Sigmoid colon (tissue), 7 donors: ENCODE measurements around the gene GTSF1L. TPM values are rescaled to one million over a fixed set of nuclear protein-coding genes. Genes with fewer than 3 reads are reported as not detected.

ENCODE experiments used
- DNase-seq: peaks from one replicate; pipeline ENCODE4 v3.0.0-alpha.2; 2019
- H3K27ac ChIP-seq, 4 donors: fragments of 200-600 bp; sonication (generic); one replicate each; pipeline ENCODE4 v1.5.1; 2016 to 2019; ENCODE audit warnings: mild to moderate bottlenecking in 1 of 4
- H3K27me3 ChIP-seq, 3 donors: fragments of 200-600 bp; sonication (generic); one replicate each; pipeline ENCODE4 v1.5.1; 2019; ENCODE audit warnings: mild to moderate bottlenecking in 1 of 3
- H3K36me3 ChIP-seq, 4 donors: fragments of 200-600 bp; sonication (generic); one replicate each; pipeline ENCODE4 v1.5.1; 2016 to 2019
- H3K4me1 ChIP-seq, 4 donors: fragments of 200-600 bp; sonication (generic); one replicate each; pipeline ENCODE4 v1.5.1; 2017 to 2019
- H3K4me3 ChIP-seq, 4 donors: fragments of 200-600 bp; sonication (generic); one replicate each; pipeline ENCODE4 v1.5.1; 2017 to 2019; ENCODE audit warnings: mild to moderate bottlenecking in 2 of 4, moderate library complexity in 1 of 4
- H3K9me3 ChIP-seq, 4 donors: fragments of 200-600 bp in 3 of 4; sonication (generic) in 3 of 4; one replicate each; pipeline versions ENCODE4 v1.5.1 to v1.6.1; 2013 to 2019
- CTCF ChIP-seq, 4 experiments: fragments of 450-650 bp in 3 of 4; fragments of 200-600 bp in 1 of 4; IDR thresholded peaks; one replicate each; pipeline ENCODE4 v1.5.1; 2016 to 2019; ENCODE audit warnings: antibody characterized with exemption in 4 of 4, mild to moderate bottlenecking in 3 of 4, moderate library complexity in 2 of 4
- EP300 ChIP-seq, 4 donors: sonication (generic); formaldehyde crosslinking; IDR thresholded peaks; one replicate each; pipeline ENCODE4 v1.6.1; 2017; ENCODE audit warnings: antibody characterized with exemption in 4 of 4
- POLR2A ChIP-seq, 2 donors: fragments of 450-650 bp; IDR thresholded peaks; one replicate each; pipeline ENCODE4 v1.6.1; 2016; ENCODE audit warnings: antibody characterized with exemption in 2 of 2, mild to moderate bottlenecking in 2 of 2, moderate library complexity in 2 of 2
- POLR2AphosphoS5 ChIP-seq, 4 donors: sonication (generic); formaldehyde crosslinking; IDR thresholded peaks; one replicate each; pipeline ENCODE4 v1.6.1; 2017; ENCODE audit warnings: antibody characterized with exemption in 4 of 4
- WGBS, 2 donors: extraction: QIAGEN DNeasy Blood & Tissue Kit; methylation state at CpG; one replicate each; pipeline ENCODE4 v1.1.7; 2013; 5-methylcytosine and 5-hydroxymethylcytosine counted together
- intact Hi-C: fragments of 100-400 bp; cut with DNase I; formaldehyde crosslinking; loops from one replicate; pipeline ENCODE4 v1.15.1; 2023
- polyA plus RNA-seq, 3 donors: library from polyadenylated mRNA; stranded (reverse); fragments of 200-250 nt; gene quantifications; one replicate each; pipeline ENCODE4 v1.2.3, GENCODE V29; 2013
- total RNA-seq, 4 donors: library from RNA; depleted of rRNA; stranded (reverse); fragments of >200 nt; gene quantifications; one replicate each; pipeline ENCODE4 v1.1.0, GENCODE V29; 2016
- donor health status: healthy with polysubstance abuse.
- donor health status: Bipolar disorder and iron deficiency.
- donor health status: healthy.

The GTSF1L gene
- total and polyA plus RNA-seq, 7 donors, result 0.17 TPM; not detected in 6

GRCh38 chr20:43691928-43692524 lies 34.8 kb downstream of the GTSF1L start:
- no peak for TF ChIP-seq POLR2AphosphoS5 (IDR thresholded peaks at IDR 0.05)
- peak in 1 of 4 experiments; percentile 25 for TF ChIP-seq CTCF (IDR thresholded peaks at IDR 0.05)
- Histone ChIP-seq H3K4me3 (no peak overlapping the region), H3K4me1 (no peaks in the 10 kb centered on the region), H3K9me3 (no peaks in the 10 kb centered on the region), H3K27ac (no peak overlapping the region), H3K36me3 (no peaks in the 10 kb centered on the region), H3K27me3 (no peaks in the 10 kb centered on the region)
- DNase-seq, result no peak
- WGBS, 2 donors, result 76 to 87% methylated on average over 5 of the region's 5 CpGs
- intact Hi-C loops, result no loop called here

- H3K36me3 ChIP-seq, result no peaks in the 10 kb centered on the region
- no peak for TF ChIP-seq EP300 (IDR thresholded peaks at IDR 0.05)
- TF ChIP-seq CTCF (IDR thresholded peaks at IDR 0.05), result no peak
- TF ChIP-seq POLR2A (IDR thresholded peaks at IDR 0.05), result no peak
Measured at GRCh38 chr20:43690943-43691598, 35.7 kb downstream of the GTSF1L start.

GRCh38 chr20:43689165-43689564 lies 37.6 kb downstream of the GTSF1L start:
- Histone ChIP-seq H3K4me1 (no peaks in the 10 kb centered on the region), H3K27ac (no peak overlapping the region), H3K9me3 (no peaks in the 10 kb centered on the region), H3K27me3 (no peaks in the 10 kb centered on the region), H3K36me3 (no peaks in the 10 kb centered on the region), H3K4me3 (no peak overlapping the region)
- WGBS, 2 donors, result 89 to 91% methylated on average over 4 of the region's 4 CpGs
- DNase-seq, result no peak
- intact Hi-C loops, result no loop called here
- no peak for TF ChIP-seq CTCF (IDR thresholded peaks at IDR 0.05)
- TF ChIP-seq EP300 (IDR thresholded peaks at IDR 0.05), result no peak
- TF ChIP-seq POLR2A (IDR thresholded peaks at IDR 0.05), result no peak
- no peak for TF ChIP-seq POLR2AphosphoS5 (IDR thresholded peaks at IDR 0.05)

More at GRCh38 chr20:43690943-43691598, 35.7 kb downstream of the GTSF1L start:
- H3K4me1 ChIP-seq, result no peaks in the 10 kb centered on the region
- no peak overlapping the region for H3K27ac ChIP-seq
- H3K27me3 ChIP-seq, result no peaks in the 10 kb centered on the region
- no peak overlapping the region for H3K4me3 ChIP-seq
- H3K9me3 ChIP-seq, result no peaks in the 10 kb centered on the region
- WGBS, 2 donors, result 88 to 96% methylated on average over 9 of the region's 9 CpGs
- intact Hi-C loops, result no loop called here
- no peak for DNase-seq

GRCh38 chr20:43686820-43687219 lies 40.0 kb downstream of the GTSF1L start:
- intact Hi-C loops, result no loop called here
- 93 to 96% methylated on average over 13 of the region's 13 CpGs for WGBS, 2 donors
- Histone ChIP-seq H3K27me3 (no peaks in the 10 kb centered on the region), H3K27ac (no peak overlapping the region), H3K36me3 (no peaks in the 10 kb centered on the region), H3K9me3 (no peaks in the 10 kb centered on the region), H3K4me1 (no peaks in the 10 kb centered on the region), H3K4me3 (no peak overlapping the region)
- DNase-seq, result no peak
- TF ChIP-seq POLR2AphosphoS5 (IDR thresholded peaks at IDR 0.05) (no peak), CTCF (IDR thresholded peaks at IDR 0.05) (no peak), EP300 (IDR thresholded peaks at IDR 0.05) (no peak), POLR2A (IDR thresholded peaks at IDR 0.05) (no peak)

GRCh38 chr20:43682446-43682845 lies 44.4 kb downstream of the GTSF1L start:
- 85 to 95% methylated on average over 9 of the region's 9 CpGs for WGBS, 2 donors
- no peak for DNase-seq
- no peaks in the 10 kb centered on the region for H3K9me3 ChIP-seq
- no peaks in the 10 kb centered on the region for H3K4me1 ChIP-seq
- H3K36me3 ChIP-seq, result no peaks in the 10 kb centered on the region
- intact Hi-C loops, result no loop called here
- no peaks in the 10 kb centered on the region for H3K27me3 ChIP-seq
- H3K4me3 ChIP-seq, result no peak overlapping the region
- TF ChIP-seq POLR2A (IDR thresholded peaks at IDR 0.05), result no peak
- TF ChIP-seq CTCF (IDR thresholded peaks at IDR 0.05), result no peak
- TF ChIP-seq EP300 (IDR thresholded peaks at IDR 0.05), result no peak
- no peak for TF ChIP-seq POLR2AphosphoS5 (IDR thresholded peaks at IDR 0.05)
- H3K27ac ChIP-seq, result no peak overlapping the region
